NOMO-1 treated with DMSO at 0.1 percent for 48 hours (cell line): ENCODE results near the gene ARSJ.
"Not testable (repeated sequence)": the region's sequence is repeated elsewhere in the genome, so short reads cannot be mapped to it uniquely, and the experiment has no call there.

ENCODE experiments used
- DNase-seq: peaks from one replicate; lab custom pipeline; 2025; ENCODE audit not compliant: unreplicated experiment; lab: John Stamatoyannopoulos, UW

Gene ARSJ

DNA sequence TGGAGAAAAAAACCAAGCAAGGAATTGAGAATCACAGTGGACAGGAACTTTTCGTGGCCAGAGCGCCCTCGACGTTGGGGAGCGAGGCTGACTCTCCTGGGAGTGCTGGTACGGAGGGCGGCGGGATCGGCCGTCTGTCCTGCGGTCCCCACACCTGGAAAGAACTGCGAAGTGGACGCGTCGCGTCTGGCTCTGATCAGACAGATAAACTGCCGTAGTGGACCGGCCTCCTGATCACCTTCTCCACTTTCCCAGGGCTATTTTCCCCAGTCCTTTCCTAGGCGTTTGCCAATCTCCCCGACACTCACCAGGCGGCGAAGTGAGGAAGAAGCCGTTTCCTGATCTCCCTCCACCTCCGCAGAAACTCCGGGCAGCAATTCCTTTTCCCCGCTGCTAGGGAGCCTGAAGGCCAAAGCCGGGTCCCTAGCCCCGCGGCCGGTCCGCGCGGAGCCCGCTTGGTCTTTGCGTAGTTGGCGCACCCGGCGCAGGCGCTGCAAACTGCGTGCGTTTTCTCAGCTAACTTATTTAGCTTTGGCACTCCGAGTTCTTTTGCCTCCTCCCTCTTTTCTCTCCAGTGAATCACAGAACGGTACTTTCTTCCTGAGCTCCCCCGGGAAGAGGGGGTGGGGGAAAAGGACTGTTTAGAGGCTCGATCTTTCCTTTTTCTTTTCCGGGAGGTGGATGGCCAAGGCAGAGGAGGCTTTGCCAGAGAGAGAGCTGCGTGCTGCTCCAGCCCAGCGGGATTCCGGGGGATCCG lies at the start of gene ARSJ:
Gene ARSJ (minus strand): TSS at position 500 of the 757 bp plus-strand sequence. CDS start 813 bp downstream, outside the sequence.
- DNase-seq: no peak

GRCh38 chr4:114028071-114028470 lies 48.6 kb upstream of the ARSJ start:
- no peak for DNase-seq

- no peak for DNase-seq
Measured at GRCh38 chr4:114027596-114027995, 48.1 kb upstream of the ARSJ start.

- no peak for DNase-seq
Measured at GRCh38 chr4:114026447-114026846, 47.0 kb upstream of the ARSJ start.

GRCh38 chr4:114025176-114025777 lies 45.8 kb upstream of the ARSJ start:
- DNase-seq: peak; percentile 44

GRCh38 chr4:114021451-114021850 lies 42.0 kb upstream of the ARSJ start:
- DNase-seq: no peak

GRCh38 chr4:114019969-114020358 lies 40.5 kb upstream of the ARSJ start:
- no peak for DNase-seq

GRCh38 chr4:114019276-114019968 lies 40.0 kb upstream of the ARSJ start:
- no peak for DNase-seq

- DNase-seq: peak; percentile 67
Measured at GRCh38 chr4:114017120-114017917, 37.9 kb upstream of the ARSJ start.

- no peak for DNase-seq
Measured at GRCh38 chr4:114015444-114015899, 36.0 kb upstream of the ARSJ start.

DNA sequence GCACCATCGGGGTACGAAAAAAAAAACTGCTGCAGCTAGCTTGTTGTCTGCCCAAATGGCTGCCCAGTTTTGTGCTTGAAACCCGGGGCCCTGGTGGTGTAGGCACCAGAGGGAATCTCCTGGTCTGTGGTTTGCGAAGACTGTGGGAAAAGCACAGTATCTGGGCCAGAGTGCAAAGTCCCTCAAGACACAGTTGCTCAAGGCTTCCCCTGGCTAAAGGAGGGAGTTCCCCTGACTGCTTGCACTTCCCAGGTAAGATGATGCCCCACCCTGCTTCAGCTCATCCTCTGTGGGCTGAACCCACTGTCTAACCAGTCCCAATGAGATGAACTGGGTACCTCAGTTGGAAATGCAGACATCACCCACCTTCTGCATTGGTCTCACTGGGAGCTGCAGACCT lies 33.8 kb upstream of the ARSJ start:
- not testable (repeated sequence) for DNase-seq

DNA sequence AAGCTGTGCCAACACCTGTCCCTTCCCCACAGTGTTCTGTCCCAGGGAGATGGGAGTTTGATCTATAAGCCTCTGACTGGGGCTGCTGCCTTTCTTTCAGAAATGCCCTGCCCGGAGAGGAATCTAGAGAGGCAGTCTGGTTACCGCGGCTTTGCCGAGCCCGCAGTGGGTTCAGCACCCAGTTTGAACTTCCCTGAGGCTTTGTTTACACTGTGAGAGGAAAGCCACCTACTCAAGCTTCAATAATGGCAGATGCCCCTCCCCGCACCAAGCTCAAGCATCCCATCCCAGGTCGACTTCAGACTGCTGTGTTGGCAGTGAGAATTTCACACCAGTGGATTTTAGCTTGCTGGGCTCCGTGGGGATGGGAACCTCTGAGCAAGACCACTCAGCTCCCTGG lies 33.3 kb upstream of the ARSJ start:
- no peak for DNase-seq

DNA sequence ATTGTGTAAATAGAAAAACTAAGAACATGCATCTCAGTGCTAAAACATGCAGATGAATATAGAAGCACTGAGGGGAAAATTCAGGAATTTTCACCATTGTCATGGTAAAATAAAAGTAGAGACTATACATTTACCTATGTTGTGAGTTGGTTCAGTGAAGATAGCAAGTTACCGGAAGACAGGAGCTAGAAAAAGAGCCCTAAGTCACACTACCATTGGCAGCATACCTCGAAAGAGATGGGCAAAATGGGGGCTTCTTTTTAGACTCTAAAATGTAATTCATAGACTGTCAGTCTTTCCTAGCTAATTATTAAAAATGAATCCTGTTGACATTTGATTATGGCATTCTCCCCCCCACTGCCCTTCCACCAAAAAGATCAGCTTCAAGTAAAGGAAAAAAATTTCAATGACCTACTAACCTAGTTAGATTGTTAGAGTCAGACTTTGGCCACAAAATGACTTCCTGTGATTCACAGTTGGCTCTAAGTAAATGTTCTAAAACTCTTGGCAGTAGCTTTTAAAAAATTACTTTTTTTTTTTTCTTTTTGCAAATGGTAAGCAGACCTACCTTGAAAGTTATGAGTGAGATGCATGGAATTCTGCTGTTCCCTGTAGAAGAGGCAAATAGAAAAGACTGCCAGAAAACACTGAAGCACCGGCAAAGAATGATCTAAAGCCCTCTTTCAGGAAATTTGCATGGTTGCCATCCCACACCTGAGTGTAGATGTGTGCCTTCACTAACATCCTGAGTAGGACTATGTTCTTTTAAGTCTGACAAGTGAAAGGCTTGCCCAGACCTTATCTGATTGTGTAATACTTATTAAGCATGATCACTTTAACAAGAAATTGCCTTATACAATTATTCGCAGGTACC lies 26.4 kb upstream of the ARSJ start:
- no peak for DNase-seq

- not testable (repeated sequence) for DNase-seq
Measured at GRCh38 chr4:114004483-114005226, 25.2 kb upstream of the ARSJ start.

DNA sequence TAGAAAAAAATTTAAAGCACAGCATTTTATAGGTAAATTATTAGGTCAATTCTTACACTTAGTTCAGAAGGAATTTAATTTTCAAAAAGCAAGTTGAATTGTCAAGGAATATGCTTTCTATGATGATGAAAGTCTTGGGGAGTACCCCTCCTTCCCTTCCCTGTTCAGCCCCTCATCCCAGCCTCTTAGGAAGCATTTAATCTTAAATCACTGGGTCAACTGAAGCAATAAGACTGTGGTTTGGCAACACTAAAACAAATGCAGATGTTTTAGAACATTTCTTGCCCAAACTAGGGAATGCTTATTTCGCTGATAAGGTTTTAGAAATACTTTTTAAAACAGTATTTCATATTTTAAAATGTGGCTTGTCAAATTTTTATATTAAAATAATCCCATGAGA lies 19.1 kb upstream of the ARSJ start:
- no peak for DNase-seq

DNA sequence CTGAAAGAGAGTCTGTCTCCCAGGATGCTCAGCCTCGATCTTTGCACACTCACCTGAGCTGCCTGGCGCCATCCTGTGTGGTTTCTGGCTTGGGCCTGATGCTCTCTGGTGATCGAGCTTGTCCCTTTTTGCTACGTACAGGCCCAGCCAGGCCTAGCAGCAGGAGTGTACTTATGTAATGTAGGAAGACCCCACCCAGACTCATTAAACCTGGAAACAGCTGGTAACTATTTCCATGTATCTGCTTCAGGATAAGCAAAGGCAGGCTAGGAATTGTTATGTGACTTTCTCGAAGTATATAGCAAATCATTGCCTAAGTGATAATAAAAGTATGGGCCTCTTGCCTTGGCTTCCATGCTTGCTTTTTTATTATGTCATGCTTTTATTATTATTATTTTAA lies 18.6 kb upstream of the ARSJ start:
- DNase-seq: no peak

DNA sequence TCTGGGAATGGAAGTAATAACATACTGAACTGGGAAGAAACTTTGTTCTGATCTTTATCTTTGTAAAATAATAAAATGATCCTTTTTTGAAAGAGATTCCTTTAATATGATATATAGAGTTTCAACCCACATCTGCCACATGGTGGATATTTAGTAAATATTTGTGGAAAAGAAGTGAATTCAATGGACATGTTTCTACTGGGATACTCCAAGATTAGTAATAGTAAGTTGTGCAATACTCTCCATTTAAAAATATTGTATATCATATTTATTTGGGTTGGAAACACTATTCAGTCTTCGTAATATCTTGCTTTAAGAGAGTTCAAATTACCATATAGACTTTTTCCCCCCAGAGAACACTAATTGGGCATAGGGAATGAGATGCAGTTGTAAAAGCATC lies 17.8 kb upstream of the ARSJ start:
- DNase-seq: no peak

DNA sequence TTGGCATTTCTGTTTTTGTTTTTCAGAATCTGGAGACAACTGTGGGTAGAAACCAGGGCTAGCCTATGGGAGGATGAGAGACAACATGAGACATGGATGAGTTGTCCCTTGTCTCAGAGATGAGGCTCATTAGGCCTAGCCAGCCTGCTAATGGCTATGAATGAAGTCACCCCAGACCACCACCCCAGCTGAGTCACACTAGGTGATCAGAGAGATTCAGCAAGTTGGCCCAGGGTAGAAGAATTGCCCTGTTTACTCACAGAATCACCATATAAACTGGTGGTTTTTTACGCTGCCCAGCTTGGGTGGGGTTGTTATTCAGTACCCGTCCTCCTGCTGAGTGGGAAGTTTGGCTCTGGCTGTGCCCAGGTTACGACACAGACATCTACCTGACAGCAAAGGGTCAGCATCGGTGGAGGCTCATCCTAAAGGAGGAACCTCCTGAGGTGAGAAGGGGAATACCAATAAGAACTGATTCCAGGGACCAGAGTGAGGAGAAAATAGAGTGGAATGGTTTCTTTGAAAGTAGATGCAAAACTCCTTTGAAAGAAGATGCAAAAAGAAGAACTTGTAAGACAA lies 17.2 kb upstream of the ARSJ start:
- DNase-seq: no peak

DNA sequence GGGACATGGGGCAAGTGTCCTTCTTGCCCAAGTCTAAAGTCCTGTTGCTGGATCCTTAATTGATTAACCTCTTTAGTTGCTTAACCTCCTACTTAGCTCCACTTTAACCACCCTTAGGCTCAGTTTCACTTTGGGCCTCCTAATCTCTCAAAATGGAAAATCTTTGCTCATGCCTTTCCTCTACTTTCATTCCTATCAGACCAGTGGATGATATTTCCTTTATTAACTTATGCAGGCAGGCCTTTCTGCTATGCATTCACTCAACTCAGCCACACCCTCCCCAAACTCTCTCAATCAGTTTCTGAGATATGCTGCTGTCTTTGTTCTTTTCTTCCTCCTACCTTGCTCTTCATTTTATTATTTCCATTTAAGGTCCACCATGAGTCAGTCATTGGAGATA lies 14.4 kb upstream of the ARSJ start:
- DNase-seq: no peak
